Ascending aorta (tissue), 2 donors: ENCODE results near the gene MYO3B. TPM values are rescaled to one million over a fixed set of nuclear protein-coding genes. Genes with fewer than 3 reads are reported as not detected.

Source experiments
- DNase-seq, 2 donors: peaks; one replicate each; pipeline ENCODE4 v3.0.0-alpha.2; 2019; ENCODE audit warnings: low spot score in 2 of 2
- H3K27ac ChIP-seq, 2 donors: fragments of 200-600 bp; sonication (generic); one replicate each; pipeline ENCODE4 v1.5.1; 2016 to 2017; ENCODE audit warnings: mild to moderate bottlenecking in 1 of 2
- H3K27me3 ChIP-seq: fragments of 200-600 bp; sonication (generic); one replicate; pipeline ENCODE4 v1.5.1; 2017
- H3K36me3 ChIP-seq, 2 donors: fragments of 200-600 bp; sonication (generic); one replicate each; pipeline ENCODE4 v1.5.1; 2016
- H3K4me1 ChIP-seq, 2 donors: fragments of 200-600 bp; sonication (generic); one replicate each; pipeline ENCODE4 v1.5.1; 2016 to 2017; ENCODE audit warnings: mild to moderate bottlenecking in 1 of 2
- H3K4me3 ChIP-seq, 2 donors: fragments of 200-600 bp; sonication (generic); one replicate each; pipeline ENCODE4 v1.5.1; 2016 to 2017; ENCODE audit warnings: mild to moderate bottlenecking in 1 of 2
- H3K9me3 ChIP-seq, 2 donors: fragments of 200-600 bp; sonication (generic); one replicate each; pipeline ENCODE4 v1.5.1; 2016
- CTCF ChIP-seq, 3 experiments: fragments of 200-600 bp in 2 of 3; fragments of 450-650 bp in 1 of 3; sonication (generic) in 2 of 3; IDR thresholded peaks; one replicate each; pipeline ENCODE4 v1.5.1; 2016 to 2019; ENCODE audit warnings: antibody characterized with exemption in 3 of 3, mild to moderate bottlenecking in 1 of 3, moderate library complexity in 1 of 3
- intact Hi-C: fragments of 100-400 bp; cut with DNase I; formaldehyde crosslinking; loops from one replicate; pipeline ENCODE4 v1.15.1; 2023
- total RNA-seq: library from RNA; depleted of rRNA; stranded (reverse); fragments of >200 nt; gene quantifications from one replicate; pipeline ENCODE4 v1.1.0, GENCODE V29; 2016

Gene MYO3B
- total RNA-seq, 1 donor from 2014 or later, result not detected

GRCh38 chr2:170330881-170331280 lies 152.9 kb downstream of the MYO3B start:
- TF ChIP-seq CTCF (IDR thresholded peaks at IDR 0.05), result no peak
- no peaks in the 10 kb centered on the region for H3K27me3 ChIP-seq
- no peaks in the 10 kb centered on the region for H3K4me1 ChIP-seq
- no peak for DNase-seq
- H3K9me3 ChIP-seq, result no peaks in the 10 kb centered on the region
- intact Hi-C loops, result no loop called here
- no peaks in the 10 kb centered on the region for H3K36me3 ChIP-seq
- H3K4me3 ChIP-seq, result no peak overlapping the region
- H3K27ac ChIP-seq, result no peak overlapping the region

GRCh38 chr2:170332676-170333402 lies 154.9 kb downstream of the MYO3B start:
- no peak overlapping the region for H3K4me3 ChIP-seq
- H3K36me3 ChIP-seq, result no peaks in the 10 kb centered on the region
- TF ChIP-seq CTCF (IDR thresholded peaks at IDR 0.05), result no peak
- H3K27me3 ChIP-seq, result no peaks in the 10 kb centered on the region
- intact Hi-C loops, result no loop called here
- no peaks in the 10 kb centered on the region for H3K9me3 ChIP-seq
- no peak overlapping the region for H3K27ac ChIP-seq
- no peak for DNase-seq
- no peaks in the 10 kb centered on the region for H3K4me1 ChIP-seq

- H3K36me3 ChIP-seq, result no peaks in the 10 kb centered on the region
- intact Hi-C loops, result no loop called here
- H3K4me3 ChIP-seq, result no peak overlapping the region
- no peak for TF ChIP-seq CTCF (IDR thresholded peaks at IDR 0.05)
- H3K27ac ChIP-seq, result no peak overlapping the region
- H3K27me3 ChIP-seq, result no peaks in the 10 kb centered on the region
- no peaks in the 10 kb centered on the region for H3K9me3 ChIP-seq
- no peak for DNase-seq
- no peaks in the 10 kb centered on the region for H3K4me1 ChIP-seq
These were observed 157.4 kb downstream of the MYO3B start for GRCh38 chr2:170335351-170335750.

- Histone ChIP-seq H3K27me3 (no peaks in the 10 kb centered on the region), H3K4me1 (no peaks in the 10 kb centered on the region), H3K4me3 (no peak overlapping the region), H3K36me3 (no peaks in the 10 kb centered on the region), H3K27ac (no peak overlapping the region), H3K9me3 (no peaks in the 10 kb centered on the region)
- TF ChIP-seq CTCF (IDR thresholded peaks at IDR 0.05), result no peak
- intact Hi-C loops, result no loop called here
- DNase-seq, result no peak
These were observed 158.5 kb downstream of the MYO3B start for GRCh38 chr2:170336408-170336807.

- no peak for TF ChIP-seq CTCF (IDR thresholded peaks at IDR 0.05)
- H3K27me3 ChIP-seq, result no peaks in the 10 kb centered on the region
- intact Hi-C loops, result no loop called here
- no peak overlapping the region for H3K27ac ChIP-seq
- no peaks in the 10 kb centered on the region for H3K36me3 ChIP-seq
- H3K4me1 ChIP-seq, result no peaks in the 10 kb centered on the region
- no peaks in the 10 kb centered on the region for H3K9me3 ChIP-seq
- H3K4me3 ChIP-seq, result no peak overlapping the region
- no peak for DNase-seq
These were observed 159.0 kb downstream of the MYO3B start for GRCh38 chr2:170336916-170337315.

GRCh38 chr2:170339322-170339721 lies 161.4 kb downstream of the MYO3B start:
- no peaks in the 10 kb centered on the region for H3K4me1 ChIP-seq
- no peak overlapping the region for H3K27ac ChIP-seq
- intact Hi-C loops, result no loop called here
- TF ChIP-seq CTCF (IDR thresholded peaks at IDR 0.05), result no peak
- no peak overlapping the region for H3K4me3 ChIP-seq
- DNase-seq, result no peak
- no peaks in the 10 kb centered on the region for H3K36me3 ChIP-seq
- H3K27me3 ChIP-seq, result no peaks in the 10 kb centered on the region
- no peaks in the 10 kb centered on the region for H3K9me3 ChIP-seq
